Stimulated activated CD8-positive, alpha-beta memory T cell treated with anti-CD3 and anti-CD28 coated beads, Interleukin-2, amount 100 ng/mL, for 1 hour (primary cell): ENCODE measurements around the gene THBS2.
"Not testable (repeated sequence)": the region's sequence is repeated elsewhere in the genome, so short reads cannot be mapped to it uniquely, and the experiment has no call there.

ENCODE experiments used
- DNase-seq, 2 donors: peaks; one replicate each; pipeline ENCODE4 v3.0.0-alpha.2; 2020; ENCODE audit warnings: low read depth in 2 of 2

Gene THBS2

GRCh38 chr6:169184419-169184818, 69.2 kb downstream of the THBS2 start:
- DNase-seq = no peak

GRCh38 chr6:169183233-169183632, 70.4 kb downstream of the THBS2 start:
- DNase-seq = no peak

- DNase-seq = not testable (repeated sequence)
Measured at GRCh38 chr6:169179831-169180230, 73.8 kb downstream of the THBS2 start.

- no peak for DNase-seq
Measured at GRCh38 chr6:169177516-169178166, 76.0 kb downstream of the THBS2 start.

- no peak for DNase-seq
Measured at GRCh38 chr6:169176361-169176991, 77.2 kb downstream of the THBS2 start.

GRCh38 chr6:169175360-169175887, 78.2 kb downstream of the THBS2 start:
- DNase-seq = no peak

- DNase-seq = no peak
Measured at GRCh38 chr6:169174516-169175359, 78.9 kb downstream of the THBS2 start.

- DNase-seq = no peak
Measured at GRCh38 chr6:169173532-169174268, 79.9 kb downstream of the THBS2 start.

GRCh38 chr6:169172946-169173345, 80.7 kb downstream of the THBS2 start:
- no peak for DNase-seq

- no peak for DNase-seq
Measured at GRCh38 chr6:169172456-169172855, 81.2 kb downstream of the THBS2 start.

- no peak for DNase-seq
Measured at GRCh38 chr6:169171951-169172350, 81.7 kb downstream of the THBS2 start.

- DNase-seq = no peak
Measured at GRCh38 chr6:169171016-169171415, 82.6 kb downstream of the THBS2 start.

GRCh38 chr6:169170583-169170955, 83.1 kb downstream of the THBS2 start:
- DNase-seq = no peak

GRCh38 chr6:169169941-169170582, 83.6 kb downstream of the THBS2 start:
- DNase-seq = no peak

GRCh38 chr6:169169375-169169774, 84.3 kb downstream of the THBS2 start:
- no peak for DNase-seq

GRCh38 chr6:169168706-169169105, 84.9 kb downstream of the THBS2 start:
- DNase-seq = no peak

- DNase-seq = no peak
Measured at GRCh38 chr6:169168302-169168630, 85.4 kb downstream of the THBS2 start.

- no peak for DNase-seq
Measured at GRCh38 chr6:169167581-169168301, 85.9 kb downstream of the THBS2 start.

- DNase-seq = no peak
Measured at GRCh38 chr6:169166896-169167580, 86.6 kb downstream of the THBS2 start.
